Measurements from ENCODE around the gene SMIM43.

Gene SMIM43

DNA sequence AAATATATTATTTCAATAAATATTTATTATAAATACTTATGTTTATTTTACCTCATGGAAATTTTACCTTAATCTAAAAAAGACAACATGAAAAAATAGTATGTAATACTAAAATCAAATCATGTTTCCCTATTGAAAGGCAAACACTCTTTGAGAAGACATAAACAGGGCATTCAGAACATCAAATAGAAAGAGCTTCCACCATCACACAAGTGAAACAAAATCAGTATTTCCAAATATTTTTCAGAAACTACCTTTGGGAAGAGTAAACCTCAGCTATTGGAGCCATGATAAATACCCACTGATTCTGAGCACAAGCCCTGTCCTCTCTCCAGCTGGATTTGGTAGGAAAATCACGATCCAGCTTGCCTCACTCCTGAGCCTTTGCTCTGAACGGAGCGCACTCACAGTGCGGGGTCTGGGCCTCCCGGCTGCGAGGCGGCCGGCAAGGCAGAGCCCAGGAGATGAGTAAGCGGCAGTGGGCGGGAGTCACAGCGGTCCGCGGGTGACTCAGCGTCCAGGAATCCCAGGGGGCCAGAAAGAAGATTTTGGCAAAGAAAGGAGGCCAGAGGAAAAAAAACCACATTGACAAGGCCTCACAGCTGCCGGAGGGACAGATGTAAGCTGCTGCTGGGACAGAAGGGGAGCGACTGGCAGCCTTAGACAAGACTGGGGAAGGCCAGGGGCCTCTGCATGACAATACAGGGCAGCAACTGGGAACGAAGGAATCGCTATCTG lies 53.5 kb downstream of the SMIM43 start:
- peak; percentile 95 for DNase-seq (ENCODE audit: low read depth)
- TF ChIP-seq, protein P1, sequence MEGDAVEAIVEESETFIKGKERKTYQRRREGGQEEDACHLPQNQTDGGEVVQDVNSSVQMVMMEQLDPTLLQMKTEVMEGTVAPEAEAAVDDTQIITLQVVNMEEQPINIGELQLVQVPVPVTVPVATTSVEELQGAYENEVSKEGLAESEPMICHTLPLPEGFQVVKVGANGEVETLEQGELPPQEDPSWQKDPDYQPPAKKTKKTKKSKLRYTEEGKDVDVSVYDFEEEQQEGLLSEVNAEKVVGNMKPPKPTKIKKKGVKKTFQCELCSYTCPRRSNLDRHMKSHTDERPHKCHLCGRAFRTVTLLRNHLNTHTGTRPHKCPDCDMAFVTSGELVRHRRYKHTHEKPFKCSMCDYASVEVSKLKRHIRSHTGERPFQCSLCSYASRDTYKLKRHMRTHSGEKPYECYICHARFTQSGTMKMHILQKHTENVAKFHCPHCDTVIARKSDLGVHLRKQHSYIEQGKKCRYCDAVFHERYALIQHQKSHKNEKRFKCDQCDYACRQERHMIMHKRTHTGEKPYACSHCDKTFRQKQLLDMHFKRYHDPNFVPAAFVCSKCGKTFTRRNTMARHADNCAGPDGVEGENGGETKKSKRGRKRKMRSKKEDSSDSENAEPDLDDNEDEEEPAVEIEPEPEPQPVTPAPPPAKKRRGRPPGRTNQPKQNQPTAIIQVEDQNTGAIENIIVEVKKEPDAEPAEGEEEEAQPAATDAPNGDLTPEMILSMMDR (conservative IDR thresholded peaks at IDR 0.05; ENCODE audit: control insufficient read depth, insufficient read depth, low read depth, low read length) = no peak
- peak overlapping the region; percentile 31 for H3K4me3 ChIP-seq (ENCODE audit: control insufficient read depth, low read depth, low read length)

DNA sequence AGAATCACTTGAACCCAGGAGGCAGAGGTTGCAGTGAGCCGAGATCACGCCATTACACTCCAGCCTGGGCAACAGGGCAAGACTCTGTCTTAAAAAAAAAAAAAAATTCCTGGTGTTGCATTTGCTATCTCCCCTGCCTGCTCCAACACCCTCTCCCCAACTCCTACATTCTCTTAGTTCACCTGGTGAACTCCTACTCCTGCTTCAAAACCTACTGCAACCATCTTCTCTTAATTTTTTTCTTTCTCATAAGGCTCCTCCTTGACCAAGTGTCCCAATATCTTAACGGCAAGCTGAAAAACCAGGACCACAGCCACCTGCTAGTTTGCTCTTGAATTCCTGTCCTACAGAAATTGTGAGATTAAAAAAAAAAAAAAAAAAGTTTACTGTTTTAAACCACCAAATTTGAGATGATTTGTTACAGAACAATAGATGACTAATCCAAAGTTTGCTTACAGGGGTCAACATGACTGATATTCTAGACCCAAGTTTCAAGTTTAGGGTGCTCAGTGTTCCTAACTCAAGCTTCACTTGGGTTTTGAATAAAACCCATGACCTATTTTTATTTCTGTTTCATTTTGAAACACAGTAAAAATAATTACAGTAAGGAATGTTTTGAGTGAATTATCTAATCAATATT lies 55.1 kb downstream of the SMIM43 start:
- no peak for DNase-seq (ENCODE audit: low read depth)
- TF ChIP-seq, protein P1 (conservative IDR thresholded peaks at IDR 0.05; ENCODE audit: control insufficient read depth, insufficient read depth, low read depth, low read length) = no peak

More for the DNA sequence above, 55.1 kb downstream of the SMIM43 start:
- H3K4me3 ChIP-seq (ENCODE audit: control insufficient read depth, low read depth, low read length) = no peak overlapping the region
